ENCODE data around the gene ZNF700.
"Not testable (repeated sequence)": the region's sequence is repeated elsewhere in the genome, so short reads cannot be mapped to it uniquely, and the experiment has no call there.

Gene ZNF700

GRCh38 chr19:11924886-11925650 lies at the start of gene ZNF700:
TSS of gene ZNF700 (plus strand) at chr19:11925107. CDS start at chr19:11925211, 104 bp downstream.
- peak; percentile 95 for DNase-seq

- peak; percentile 18 for DNase-seq
These were observed 45.1 kb upstream of the ZNF700 start for GRCh38 chr19:11879687-11880266.

GRCh38 chr19:11880598-11880997 lies 44.3 kb upstream of the ZNF700 start:
- no peak for DNase-seq

- DNase-seq: peak; percentile 59
These were observed 43.6 kb upstream of the ZNF700 start for GRCh38 chr19:11881151-11881800.

GRCh38 chr19:11882606-11883005 lies 42.3 kb upstream of the ZNF700 start:
- no peak for DNase-seq

- no peak for DNase-seq
These were observed 37.7 kb upstream of the ZNF700 start for GRCh38 chr19:11887234-11887610.

- DNase-seq: peak; percentile 87
These were observed 37.0 kb upstream of the ZNF700 start, which contains the start of gene ZNF69 for GRCh38 chr19:11887611-11888531. TSS of gene ZNF69 (plus strand) at chr19:11887782. CDS start at chr19:11887924, 142 bp downstream.

- DNase-seq: not testable (repeated sequence)
These were observed 35.0 kb upstream of the ZNF700 start for GRCh38 chr19:11889901-11890300.

- no peak for DNase-seq
These were observed 34.3 kb upstream of the ZNF700 start for GRCh38 chr19:11890634-11891033.

- no peak for DNase-seq
These were observed 30.1 kb upstream of the ZNF700 start for GRCh38 chr19:11894851-11895250.

- no peak for DNase-seq
These were observed 22.7 kb upstream of the ZNF700 start for GRCh38 chr19:11902228-11902627.

GRCh38 chr19:11905928-11906327 lies 19.0 kb upstream of the ZNF700 start:
- DNase-seq: no peak

- DNase-seq: not testable (repeated sequence)
These were observed 13.0 kb upstream of the ZNF700 start for GRCh38 chr19:11911937-11912336.

- not testable (repeated sequence) for DNase-seq
These were observed 10.4 kb upstream of the ZNF700 start for GRCh38 chr19:11914417-11915051.

GRCh38 chr19:11921852-11922495 lies 2.9 kb upstream of the ZNF700 start:
- DNase-seq: no peak

GRCh38 chr19:11925651-11926187 lies 812 bp downstream of the ZNF700 start:
- not testable (repeated sequence) for DNase-seq

- DNase-seq: no peak
These were observed 2.3 kb downstream of the ZNF700 start for GRCh38 chr19:11927227-11927626.

GRCh38 chr19:11931051-11931450 lies 6.1 kb downstream of the ZNF700 start:
- DNase-seq: peak; percentile 32

GRCh38 chr19:11931513-11931912 lies 6.6 kb downstream of the ZNF700 start:
- no peak for DNase-seq

- not testable (repeated sequence) for DNase-seq
These were observed 10.9 kb downstream of the ZNF700 start for GRCh38 chr19:11935829-11936228.

GRCh38 chr19:11938383-11938782 lies 13.5 kb downstream of the ZNF700 start:
- not testable (repeated sequence) for DNase-seq

All from EL (cell line).